ENCODE data around the gene PTPRK. TPM values are rescaled to one million over a fixed set of nuclear protein-coding genes. Genes with fewer than 3 reads are reported as not detected.

PTPRK gene
- total RNA-seq, 4 donors from 2014 or later: 40.1 to 82.0 (median 57.6) TPM

DNA sequence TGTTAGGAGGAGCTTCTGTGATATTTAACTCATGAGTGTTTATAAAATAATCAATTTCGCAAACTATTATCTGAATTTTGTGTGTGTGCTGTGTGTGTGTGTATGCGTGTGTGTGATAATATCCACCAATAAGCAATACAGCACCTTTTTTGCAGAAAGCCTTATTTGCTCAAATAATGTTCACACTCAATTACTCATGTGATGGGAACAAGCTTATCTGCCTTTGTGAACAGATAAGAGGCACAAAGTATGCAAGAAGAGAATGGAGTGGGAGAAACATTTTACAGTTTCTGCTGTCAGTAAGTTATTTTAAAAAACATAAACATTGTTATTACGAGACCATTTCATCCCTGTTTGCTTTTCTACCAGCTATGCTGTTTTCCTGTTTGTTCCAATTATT is 36.7 kb upstream of the PTPRK start:
- H3K27me3 ChIP-seq: no peaks in the 10 kb centered on the region
- TF ChIP-seq POLR2A (IDR thresholded peaks at IDR 0.05) (no peak), POLR2AphosphoS5 (IDR thresholded peaks at IDR 0.05) (no peak), EP300 (IDR thresholded peaks at IDR 0.05) (no peak)
- TF ChIP-seq, protein P1, sequence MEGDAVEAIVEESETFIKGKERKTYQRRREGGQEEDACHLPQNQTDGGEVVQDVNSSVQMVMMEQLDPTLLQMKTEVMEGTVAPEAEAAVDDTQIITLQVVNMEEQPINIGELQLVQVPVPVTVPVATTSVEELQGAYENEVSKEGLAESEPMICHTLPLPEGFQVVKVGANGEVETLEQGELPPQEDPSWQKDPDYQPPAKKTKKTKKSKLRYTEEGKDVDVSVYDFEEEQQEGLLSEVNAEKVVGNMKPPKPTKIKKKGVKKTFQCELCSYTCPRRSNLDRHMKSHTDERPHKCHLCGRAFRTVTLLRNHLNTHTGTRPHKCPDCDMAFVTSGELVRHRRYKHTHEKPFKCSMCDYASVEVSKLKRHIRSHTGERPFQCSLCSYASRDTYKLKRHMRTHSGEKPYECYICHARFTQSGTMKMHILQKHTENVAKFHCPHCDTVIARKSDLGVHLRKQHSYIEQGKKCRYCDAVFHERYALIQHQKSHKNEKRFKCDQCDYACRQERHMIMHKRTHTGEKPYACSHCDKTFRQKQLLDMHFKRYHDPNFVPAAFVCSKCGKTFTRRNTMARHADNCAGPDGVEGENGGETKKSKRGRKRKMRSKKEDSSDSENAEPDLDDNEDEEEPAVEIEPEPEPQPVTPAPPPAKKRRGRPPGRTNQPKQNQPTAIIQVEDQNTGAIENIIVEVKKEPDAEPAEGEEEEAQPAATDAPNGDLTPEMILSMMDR (IDR thresholded peaks at IDR 0.05): no peak
- 94% methylated on average over 3 of the region's 3 CpGs for WGBS
- no peaks in the 10 kb centered on the region for H3K36me3 ChIP-seq
- no peaks in the 10 kb centered on the region for H3K9me3 ChIP-seq
- no peak overlapping the region for H3K27ac ChIP-seq
- no peak overlapping the region for H3K4me3 ChIP-seq
- DNase-seq (ENCODE audit: low spot score in 2 of 2): no peak
- no peaks in the 10 kb centered on the region for H3K4me1 ChIP-seq

GRCh38 chr6:128554302-128554701 is 33.9 kb upstream of the PTPRK start:
- TF ChIP-seq, protein P1 (IDR thresholded peaks at IDR 0.05): peak in 1 of 2 donors; percentile 34
- no peak for TF ChIP-seq POLR2A (IDR thresholded peaks at IDR 0.05)
- DNase-seq (ENCODE audit: low spot score in 2 of 2): no peak
- H3K4me3 ChIP-seq: no peak overlapping the region
- H3K9me3 ChIP-seq: no peaks in the 10 kb centered on the region
- no peaks in the 10 kb centered on the region for H3K36me3 ChIP-seq
- WGBS: 52% methylated on average over 2 of the region's 2 CpGs
- H3K4me1 ChIP-seq: no peaks in the 10 kb centered on the region
- no peak overlapping the region for H3K27ac ChIP-seq
- H3K27me3 ChIP-seq: no peaks in the 10 kb centered on the region

- no peaks in the 10 kb centered on the region for H3K9me3 ChIP-seq
- H3K4me1 ChIP-seq: no peaks in the 10 kb centered on the region
- no peak overlapping the region for H3K27ac ChIP-seq
- no peak for DNase-seq (ENCODE audit: low spot score in 2 of 2)
- no peak overlapping the region for H3K4me3 ChIP-seq
- no peak for TF ChIP-seq POLR2A (IDR thresholded peaks at IDR 0.05)
- TF ChIP-seq, protein P1 (IDR thresholded peaks at IDR 0.05): no peak
- no peak for TF ChIP-seq EP300 (IDR thresholded peaks at IDR 0.05)
- TF ChIP-seq POLR2AphosphoS5 (IDR thresholded peaks at IDR 0.05): no peak
- H3K36me3 ChIP-seq: no peaks in the 10 kb centered on the region
- H3K27me3 ChIP-seq: no peaks in the 10 kb centered on the region
- 53% methylated on average over 1 of the region's 1 CpG for WGBS
These were observed 20.9 kb upstream of the PTPRK start for GRCh38 chr6:128541261-128541660.

DNA sequence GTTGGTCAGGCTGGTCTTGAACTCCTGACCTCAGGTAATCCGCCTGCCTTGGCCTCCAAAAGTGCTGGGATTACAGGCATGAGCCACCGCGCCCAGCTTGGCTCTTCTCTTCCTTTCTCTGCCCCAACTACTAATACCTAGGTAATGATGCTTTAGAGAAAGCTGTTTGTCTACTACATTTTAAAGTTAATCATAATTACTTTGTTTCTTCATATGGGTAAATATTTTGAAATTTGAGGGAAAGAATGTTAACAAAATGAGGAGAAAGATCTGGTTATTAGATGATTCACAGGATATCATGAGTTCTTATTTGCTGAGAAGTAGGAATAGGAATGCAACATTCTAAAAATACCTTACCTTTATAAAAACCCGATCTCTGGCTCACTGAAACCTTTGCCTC is 18.4 kb upstream of the PTPRK start:
- H3K27me3 ChIP-seq: no peaks in the 10 kb centered on the region
- no peaks in the 10 kb centered on the region for H3K36me3 ChIP-seq
- 96% methylated on average over 4 of the region's 4 CpGs for WGBS
- H3K4me3 ChIP-seq: no peak overlapping the region
- H3K27ac ChIP-seq: no peak overlapping the region
- no peaks in the 10 kb centered on the region for H3K4me1 ChIP-seq
- TF ChIP-seq EP300 (IDR thresholded peaks at IDR 0.05) (no peak), POLR2AphosphoS5 (IDR thresholded peaks at IDR 0.05) (no peak), POLR2A (IDR thresholded peaks at IDR 0.05) (no peak)
- TF ChIP-seq, protein P1 (IDR thresholded peaks at IDR 0.05): no peak
- no peaks in the 10 kb centered on the region for H3K9me3 ChIP-seq
- DNase-seq (ENCODE audit: low spot score in 2 of 2): no peak

DNA sequence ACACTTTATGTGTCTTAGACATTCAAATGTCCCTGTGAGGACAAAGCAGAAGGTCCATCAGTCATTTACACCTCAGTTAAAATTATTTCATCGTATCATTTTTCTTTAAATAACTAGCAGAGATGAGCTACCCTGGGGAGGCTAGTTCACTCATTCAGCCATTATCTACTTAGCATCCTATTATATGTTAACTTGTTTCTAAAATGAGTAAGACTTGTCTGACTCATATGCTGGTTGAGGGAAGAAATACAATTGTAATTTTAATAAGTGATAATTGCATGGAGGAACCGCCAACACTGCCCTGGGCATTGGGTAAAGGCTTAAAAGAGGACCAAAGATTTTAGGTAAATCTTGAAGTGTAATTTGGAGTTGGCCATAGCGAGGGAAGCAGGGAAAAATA is 12.4 kb upstream of the PTPRK start:
- H3K9me3 ChIP-seq: no peaks in the 10 kb centered on the region
- TF ChIP-seq POLR2AphosphoS5 (IDR thresholded peaks at IDR 0.05) (no peak), EP300 (IDR thresholded peaks at IDR 0.05) (no peak), POLR2A (IDR thresholded peaks at IDR 0.05) (no peak)
- TF ChIP-seq, protein P1 (IDR thresholded peaks at IDR 0.05): no peak
- DNase-seq (ENCODE audit: low spot score in 2 of 2): no peak
- 82% methylated on average over 3 of the region's 3 CpGs for WGBS
- H3K4me1 ChIP-seq: no peaks in the 10 kb centered on the region
- H3K27me3 ChIP-seq: no peaks in the 10 kb centered on the region
- H3K4me3 ChIP-seq: no peak overlapping the region
- H3K36me3 ChIP-seq: no peaks in the 10 kb centered on the region
- no peak overlapping the region for H3K27ac ChIP-seq

Measured in suprapubic skin (tissue), 4 donors.